Measurements from ENCODE around the gene PTPRN2. TPM values are rescaled to one million over a fixed set of nuclear protein-coding genes. Genes with fewer than 3 reads are reported as not detected.

PTPRN2 gene
- total RNA-seq, 1 experiment from 2014 or later, result 0.11 TPM

- no peak overlapping the region for H3K27ac ChIP-seq (ENCODE audit: low read depth, low read length, poor library complexity, severe bottlenecking)
- no peak for DNase-seq (ENCODE audit: low spot score)
- H3K4me3 ChIP-seq (ENCODE audit: low read depth, low read length, poor library complexity, severe bottlenecking), result no peak overlapping the region
- H3K4me1 ChIP-seq (ENCODE audit: insufficient read depth, low read length, poor library complexity, severe bottlenecking), result no peaks in the 10 kb centered on the region
- TF ChIP-seq EZH2 (IDR thresholded peaks at IDR 0.05; ENCODE audit: borderline replicate concordance, low read depth, low read length, poor library complexity, severe bottlenecking), result no peak
- TF ChIP-seq CTCF (conservative IDR thresholded peaks at IDR 0.05; ENCODE audit: low read depth, low read length), result no peak
- POLR2A ChIA-PET (ENCODE audit: low non-redundant PET), result no interaction called here
- H3K9me3 ChIP-seq (ENCODE audit: low read depth, low read length, poor library complexity, severe bottlenecking), result peaks cover 28% of the 10 kb centered on the region
- H3K27me3 ChIP-seq (replicated peaks; ENCODE audit: insufficient read depth, low read depth, low read length, poor library complexity), result no peaks in the 10 kb centered on the region
- no TSS peak for BruUV-seq (replicated peaks)
- H3K36me3 ChIP-seq (ENCODE audit: insufficient read depth, low read length, poor library complexity, severe bottlenecking), result no peaks in the 10 kb centered on the region
- CTCF ChIA-PET, result no interaction called here
- intact Hi-C loops (cut with micrococcal nuclease; ENCODE audit: unreplicated experiment), result no loop called here
Observed at GRCh38 chr7:158216198-158216597, 371.4 kb downstream of the PTPRN2 start.

- BruUV-seq (replicated peaks), result no TSS peak
- Histone ChIP-seq H3K4me1 (ENCODE audit: insufficient read depth, low read length, poor library complexity, severe bottlenecking) (no peaks in the 10 kb centered on the region), H3K27ac (ENCODE audit: low read depth, low read length, poor library complexity, severe bottlenecking) (no peak overlapping the region), H3K27me3 (replicated peaks; ENCODE audit: insufficient read depth, low read depth, low read length, poor library complexity) (no peaks in the 10 kb centered on the region), H3K4me3 (ENCODE audit: low read depth, low read length, poor library complexity, severe bottlenecking) (no peak overlapping the region), H3K36me3 (ENCODE audit: insufficient read depth, low read length, poor library complexity, severe bottlenecking) (no peaks in the 10 kb centered on the region), H3K9me3 (ENCODE audit: low read depth, low read length, poor library complexity, severe bottlenecking) (peaks cover 24% of the 10 kb centered on the region)
- ChIA-PET POLR2A (ENCODE audit: low non-redundant PET) (no interaction called here), CTCF (no interaction called here)
- DNase-seq (ENCODE audit: low spot score), result no peak
- no peak for TF ChIP-seq EZH2 (IDR thresholded peaks at IDR 0.05; ENCODE audit: borderline replicate concordance, low read depth, low read length, poor library complexity, severe bottlenecking)
- TF ChIP-seq CTCF (conservative IDR thresholded peaks at IDR 0.05; ENCODE audit: low read depth, low read length), result no peak
- intact Hi-C loops (cut with micrococcal nuclease; ENCODE audit: unreplicated experiment), result no loop called here
Observed at GRCh38 chr7:158209435-158209834, 378.2 kb downstream of the PTPRN2 start.

- Histone ChIP-seq H3K9me3 (ENCODE audit: low read depth, low read length, poor library complexity, severe bottlenecking) (peaks cover 15% of the 10 kb centered on the region), H3K27me3 (replicated peaks; ENCODE audit: insufficient read depth, low read depth, low read length, poor library complexity) (no peaks in the 10 kb centered on the region), H3K36me3 (ENCODE audit: insufficient read depth, low read length, poor library complexity, severe bottlenecking) (no peaks in the 10 kb centered on the region), H3K4me1 (ENCODE audit: insufficient read depth, low read length, poor library complexity, severe bottlenecking) (no peaks in the 10 kb centered on the region), H3K4me3 (ENCODE audit: low read depth, low read length, poor library complexity, severe bottlenecking) (no peak overlapping the region), H3K27ac (ENCODE audit: low read depth, low read length, poor library complexity, severe bottlenecking) (no peak overlapping the region)
- intact Hi-C loops (cut with micrococcal nuclease; ENCODE audit: unreplicated experiment), result no loop called here
- CTCF ChIA-PET, result no interaction called here
- TF ChIP-seq CTCF (conservative IDR thresholded peaks at IDR 0.05; ENCODE audit: low read depth, low read length), result no peak
- TF ChIP-seq EZH2 (IDR thresholded peaks at IDR 0.05; ENCODE audit: borderline replicate concordance, low read depth, low read length, poor library complexity, severe bottlenecking), result no peak
- BruUV-seq (replicated peaks), result no TSS peak
- no peak for DNase-seq (ENCODE audit: low spot score)
- POLR2A ChIA-PET (ENCODE audit: low non-redundant PET), result no interaction called here
Observed at GRCh38 chr7:158206341-158206740, 381.3 kb downstream of the PTPRN2 start.

Measured in A673 (cell line).